A673 (cell line): ENCODE results near the gene MAPKAP1. TPM values are rescaled to one million over a fixed set of nuclear protein-coding genes. Genes with fewer than 3 reads are reported as not detected.
"Not testable (repeated sequence)": the region's sequence is repeated elsewhere in the genome, so short reads cannot be mapped to it uniquely, and the experiment has no call there.

Experiments used
- BruUV-seq: library from RNA; stranded (reverse); fragments of 400-500 nt; replicated peaks from 2 replicates; lab custom pipeline; 2021; lab: Mats Ljungman, UMichigan
- CTCF ChIA-PET: fragments of 300-600 bp; sonication (Branson Sonifier 250); formaldehyde crosslinking; loops from one replicate; lab custom pipeline; 2022; ENCODE audit warnings: antibody characterized with exemption; lab: Charles Lee
- POLR2A ChIA-PET: fragments of 300-600 bp; sonication (Branson Sonifier 250); formaldehyde crosslinking; loops from one replicate; lab custom pipeline; 2022; ENCODE audit warnings: antibody characterized with exemption; ENCODE audit not compliant: low non-redundant PET; lab: Charles Lee
- DNase-seq: peaks from one replicate; pipeline ENCODE4 v3.0.0-alpha.2; 2015; ENCODE audit warnings: low spot score
- H3K27ac ChIP-seq: fragments of 200-600 bp; sonication (generic); 2 replicates; pipeline ENCODE4 v1.5.1; 2016; ENCODE audit warnings: mixed run types, low read depth, mild to moderate bottlenecking, mixed read lengths, antibody characterized with exemption, low read length; ENCODE audit not compliant: poor library complexity, severe bottlenecking
- H3K27me3 ChIP-seq: fragments of 200-600 bp; sonication (generic); replicated peaks from 2 replicates; pipeline ENCODE4 v1.6.1; 2017; ENCODE audit warnings: mixed run types, low read depth, mild to moderate bottlenecking, mixed read lengths, antibody characterized with exemption, low read length; ENCODE audit not compliant: insufficient read depth, poor library complexity
- H3K36me3 ChIP-seq: fragments of 200-600 bp; sonication (generic); 2 replicates; pipeline ENCODE4 v1.6.1; 2016; ENCODE audit warnings: mixed run types, mild to moderate bottlenecking, mixed read lengths, antibody characterized with exemption, low read length; ENCODE audit not compliant: insufficient read depth, poor library complexity, severe bottlenecking
- H3K4me1 ChIP-seq: fragments of 200-600 bp; sonication (generic); 2 replicates; pipeline ENCODE4 v1.6.1; 2017; ENCODE audit warnings: mixed run types, mild to moderate bottlenecking, mixed read lengths, antibody characterized with exemption, low read length; ENCODE audit not compliant: insufficient read depth, poor library complexity, severe bottlenecking
- H3K4me3 ChIP-seq: fragments of 200-600 bp; sonication (generic); 2 replicates; pipeline ENCODE4 v1.5.1; 2016; ENCODE audit warnings: low read depth, mixed run types, mild to moderate bottlenecking, mixed read lengths, low read length; ENCODE audit not compliant: poor library complexity, severe bottlenecking
- H3K9me3 ChIP-seq: fragments of 200-600 bp; sonication (generic); 2 replicates; pipeline ENCODE4 v1.6.1; 2016; ENCODE audit warnings: mixed run types, low read depth, mild to moderate bottlenecking, mixed read lengths, antibody characterized with exemption, low read length; ENCODE audit not compliant: poor library complexity, severe bottlenecking
- EZH2 ChIP-seq: fragments of 200-600 bp; sonication (generic); IDR thresholded peaks from 2 replicates; pipeline ENCODE4 v1.6.1; 2017; ENCODE audit warnings: borderline replicate concordance, low read depth, mild to moderate bottlenecking, mixed read lengths, antibody characterized with exemption, low read length; ENCODE audit not compliant: poor library complexity, severe bottlenecking
- intact Hi-C: fragments of 100-400 bp; cut with micrococcal nuclease; formaldehyde crosslinking; loops from one replicate; pipeline ENCODE4 v1.10.0; 2022; ENCODE audit not compliant: unreplicated experiment
- total RNA-seq: library from RNA; stranded (reverse); gene quantifications from 2 replicates; pipeline ENCODE4 v1.2.3, GENCODE V29; 2021
- TF ChIP-seq, protein P1 (sequence below): fragments of 300-800, 200-600 bp; sonication (generic); conservative IDR thresholded peaks from 2 replicates; pipeline ENCODE4 v1.5.1; 2017; ENCODE audit warnings: low read depth, mild to moderate bottlenecking, antibody characterized with exemption, low read length, moderate library complexity, mixed read lengths

Gene MAPKAP1
- total RNA-seq, 1 experiment from 2014 or later, result 98.7 TPM

DNA sequence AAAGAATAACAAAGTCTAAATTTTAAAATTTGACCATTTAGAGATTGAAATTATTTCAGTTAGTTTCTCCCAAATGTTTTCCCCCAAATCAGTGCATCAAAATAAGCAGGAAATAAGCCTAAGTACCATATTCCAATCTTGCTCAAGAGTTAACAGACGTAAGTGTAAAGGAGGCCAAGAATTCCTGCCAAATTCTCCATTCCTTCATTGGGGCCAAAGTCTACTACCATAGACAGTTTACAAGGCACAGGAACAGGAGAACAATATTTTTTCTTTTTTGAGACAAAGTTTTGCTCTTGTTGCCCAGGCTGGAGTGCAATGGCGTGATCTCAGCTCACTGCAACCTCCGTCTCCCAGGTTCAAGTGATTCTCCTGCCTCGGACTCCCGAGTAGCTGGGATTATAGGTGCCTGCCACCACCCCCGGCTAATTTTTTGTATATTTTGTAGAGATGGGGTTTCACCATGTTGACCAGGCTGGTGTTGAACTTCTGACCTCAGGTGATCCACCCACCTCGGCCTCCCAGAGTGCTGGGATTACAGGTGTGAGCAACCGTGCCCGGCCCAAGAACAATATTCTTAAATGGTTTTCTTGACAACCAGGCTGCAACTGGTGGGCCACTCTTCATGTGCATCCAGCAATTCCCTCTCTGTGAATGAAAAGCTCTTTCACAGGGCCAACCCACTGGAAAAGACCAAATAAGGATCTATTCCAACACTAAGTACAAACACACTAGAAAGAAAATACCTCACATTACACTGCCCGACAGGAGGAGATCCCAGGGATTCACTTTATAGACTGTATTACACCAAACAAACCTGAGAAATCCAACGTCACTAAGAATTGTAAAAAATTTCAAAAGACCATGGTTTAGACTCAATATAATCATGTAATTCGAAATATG lies 127.7 kb downstream of the MAPKAP1 start:
- TF ChIP-seq EZH2, result no peak
- TF ChIP-seq, protein P1, sequence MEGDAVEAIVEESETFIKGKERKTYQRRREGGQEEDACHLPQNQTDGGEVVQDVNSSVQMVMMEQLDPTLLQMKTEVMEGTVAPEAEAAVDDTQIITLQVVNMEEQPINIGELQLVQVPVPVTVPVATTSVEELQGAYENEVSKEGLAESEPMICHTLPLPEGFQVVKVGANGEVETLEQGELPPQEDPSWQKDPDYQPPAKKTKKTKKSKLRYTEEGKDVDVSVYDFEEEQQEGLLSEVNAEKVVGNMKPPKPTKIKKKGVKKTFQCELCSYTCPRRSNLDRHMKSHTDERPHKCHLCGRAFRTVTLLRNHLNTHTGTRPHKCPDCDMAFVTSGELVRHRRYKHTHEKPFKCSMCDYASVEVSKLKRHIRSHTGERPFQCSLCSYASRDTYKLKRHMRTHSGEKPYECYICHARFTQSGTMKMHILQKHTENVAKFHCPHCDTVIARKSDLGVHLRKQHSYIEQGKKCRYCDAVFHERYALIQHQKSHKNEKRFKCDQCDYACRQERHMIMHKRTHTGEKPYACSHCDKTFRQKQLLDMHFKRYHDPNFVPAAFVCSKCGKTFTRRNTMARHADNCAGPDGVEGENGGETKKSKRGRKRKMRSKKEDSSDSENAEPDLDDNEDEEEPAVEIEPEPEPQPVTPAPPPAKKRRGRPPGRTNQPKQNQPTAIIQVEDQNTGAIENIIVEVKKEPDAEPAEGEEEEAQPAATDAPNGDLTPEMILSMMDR, result no peak
- no peak overlapping the region for H3K27ac ChIP-seq
- BruUV-seq, result no TSS peak

DNA sequence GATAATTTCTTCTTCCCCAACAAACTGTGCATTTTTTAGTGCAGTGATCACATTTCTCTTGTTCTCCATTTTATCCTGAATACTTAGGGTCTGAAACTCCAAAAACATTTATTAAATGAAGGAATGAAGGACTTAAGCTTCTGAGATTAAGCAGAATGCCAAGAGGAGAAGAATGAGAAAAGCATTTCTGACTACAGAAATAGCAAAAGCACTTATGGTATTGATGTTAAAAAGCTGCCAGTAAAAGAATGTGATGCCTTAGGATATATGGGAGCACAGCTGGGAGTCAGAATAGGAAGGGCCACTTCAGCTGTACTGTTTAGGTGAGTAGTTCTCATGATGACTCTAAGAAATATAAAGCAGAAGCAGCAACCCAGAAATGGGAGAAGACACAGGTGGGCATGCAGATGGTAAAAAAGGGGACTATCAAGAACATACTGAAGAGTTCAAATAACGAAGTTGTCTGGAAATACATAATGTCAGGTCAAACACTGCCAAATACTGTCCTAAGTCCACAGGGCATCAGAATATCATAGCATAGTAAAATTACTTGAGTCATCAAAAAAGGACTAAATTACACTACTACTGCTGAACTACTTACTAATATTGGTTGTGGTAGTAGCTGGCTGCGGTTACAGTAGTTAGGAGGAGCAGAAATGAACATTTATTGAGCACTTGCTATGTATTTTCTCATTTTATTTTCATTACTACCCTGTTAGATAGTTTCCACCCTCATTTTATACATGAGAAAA lies 132.7 kb downstream of the MAPKAP1 start:
- CTCF ChIA-PET, result no interaction called here
- intact Hi-C loops, result no loop called here
- Histone ChIP-seq H3K4me3 (no peak overlapping the region), H3K27ac (no peak overlapping the region), H3K36me3 (no peaks in the 10 kb centered on the region), H3K4me1 (no peaks in the 10 kb centered on the region), H3K9me3 (peaks cover 11% of the 10 kb centered on the region), H3K27me3 (no peaks in the 10 kb centered on the region)
- TF ChIP-seq, protein P1, result no peak
- no peak for TF ChIP-seq EZH2
- no TSS peak for BruUV-seq
- DNase-seq, result no peak
- POLR2A ChIA-PET, result no interaction called here

More for the DNA sequence above, 127.7 kb downstream of the MAPKAP1 start:
- H3K4me3 ChIP-seq, result no peak overlapping the region
- no peaks in the 10 kb centered on the region for H3K36me3 ChIP-seq
- no peak for DNase-seq
- POLR2A ChIA-PET, result no interaction called here
- no peaks in the 10 kb centered on the region for H3K27me3 ChIP-seq
- H3K9me3 ChIP-seq, result no peaks in the 10 kb centered on the region
- intact Hi-C loops, result no loop called here
- no peaks in the 10 kb centered on the region for H3K4me1 ChIP-seq
- CTCF ChIA-PET, result no interaction called here

DNA sequence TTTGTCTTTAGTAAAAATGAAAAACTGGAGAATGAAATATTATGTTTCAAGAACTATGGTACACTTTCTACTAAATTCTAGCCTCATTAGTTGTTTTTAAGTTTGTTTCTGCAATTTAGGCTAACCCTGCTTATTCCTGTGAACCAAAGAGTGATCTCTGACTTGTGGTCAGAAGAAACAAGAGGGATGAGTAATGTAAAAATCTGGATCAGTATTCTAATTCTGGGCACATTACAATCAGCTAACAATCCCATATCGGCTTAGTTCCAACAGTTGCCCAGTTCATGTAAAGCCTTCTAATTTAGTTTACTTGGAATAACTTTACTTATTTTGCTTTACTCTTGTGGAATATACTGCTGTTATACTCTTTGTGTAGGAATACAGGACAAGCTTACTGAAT lies 134.5 kb downstream of the MAPKAP1 start:
- peaks cover 11% of the 10 kb centered on the region for H3K9me3 ChIP-seq
- H3K4me1 ChIP-seq, intact Hi-C loops, POLR2A ChIA-PET, H3K27ac ChIP-seq, H3K36me3 ChIP-seq, BruUV-seq, H3K4me3 ChIP-seq, H3K27me3 ChIP-seq, DNase-seq, CTCF ChIA-PET: not testable (repeated sequence)

DNA sequence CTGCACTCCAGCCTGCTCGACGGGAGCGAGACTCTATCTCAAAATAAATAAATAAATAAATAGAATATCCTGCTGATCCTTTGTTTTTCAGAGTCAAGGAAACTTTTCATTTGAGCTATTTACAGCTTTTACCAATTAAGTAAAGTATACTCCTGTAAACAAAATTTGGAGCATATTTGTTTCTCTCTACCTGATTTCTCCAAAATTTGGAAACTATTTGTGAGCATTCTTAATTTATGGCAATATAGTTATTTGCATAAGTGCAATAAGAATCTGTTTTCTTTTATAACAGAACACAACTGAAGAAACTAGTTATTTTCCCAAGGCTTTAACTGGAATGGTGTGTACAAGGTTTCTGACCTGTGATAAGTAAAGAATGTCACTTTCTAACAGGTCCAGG lies 135.2 kb downstream of the MAPKAP1 start:
- H3K4me1 ChIP-seq, POLR2A ChIA-PET, DNase-seq, H3K36me3 ChIP-seq, H3K4me3 ChIP-seq, intact Hi-C loops, H3K27me3 ChIP-seq, CTCF ChIA-PET, BruUV-seq, H3K27ac ChIP-seq: not testable (repeated sequence)
- H3K9me3 ChIP-seq, result peaks cover 11% of the 10 kb centered on the region
